Activated CD4-positive, alpha-beta T cell treated with anti-CD3 and anti-CD28 coated beads for 36 hours (primary cell): ENCODE measurements around the gene TMEM63A. TPM values are rescaled to one million over a fixed set of nuclear protein-coding genes. Genes with fewer than 3 reads are reported as not detected.

Source experiments
- ATAC-seq: fragments of 200-7000 bp; cut with Tn5 transposase; one replicate; pipeline ENCODE4 v1.10.0; 2021; ENCODE audit warnings: mild to moderate bottlenecking, moderate library complexity
- CTCF ChIA-PET: fragments of 350-600 bp; sonication (Branson Sonifier 250); formaldehyde crosslinking; loops from one replicate; lab custom pipeline; 2021; ENCODE audit warnings: antibody characterized with exemption; lab: Charles Lee
- POLR2A ChIA-PET: fragments of 350-600 bp; sonication (Branson Sonifier 250); formaldehyde crosslinking; loops from one replicate; lab custom pipeline; 2021; ENCODE audit warnings: antibody characterized with exemption, inconsistent platforms; lab: Charles Lee
- DNase-seq: peaks from one replicate; pipeline ENCODE4 v3.0.0-alpha.2; 2020
- H3K27ac Mint-ChIP-seq: one replicate; pipeline ENCODE4 v1.8.0; 2021; ENCODE audit warnings: mixed read lengths
- H3K27me3 Mint-ChIP-seq: one replicate; pipeline ENCODE4 v1.8.0; 2021; ENCODE audit warnings: mixed read lengths
- H3K36me3 Mint-ChIP-seq: one replicate; pipeline ENCODE4 v1.8.0; 2021; ENCODE audit warnings: low read depth, mixed read lengths
- H3K4me1 Mint-ChIP-seq: one replicate; pipeline ENCODE4 v1.8.0; 2021; ENCODE audit warnings: mixed read lengths
- H3K4me3 Mint-ChIP-seq: one replicate; pipeline ENCODE4 v1.8.0; 2021; ENCODE audit warnings: mild to moderate bottlenecking, moderate library complexity, mixed read lengths
- H3K9me3 Mint-ChIP-seq: one replicate; pipeline ENCODE4 v1.8.0; 2021; ENCODE audit warnings: low read depth, mixed read lengths
- intact Hi-C, 2 experiments: fragments of 100-400 bp; cut with DNase I in 1 of 2; cut with micrococcal nuclease in 1 of 2; formaldehyde crosslinking; loops; one replicate each; pipeline versions ENCODE4 v1.14.2 to v1.15.1; 2022 to 2024; cut with DNase I, micrococcal nuclease
- total RNA-seq, 2 experiments: library from RNA; stranded (reverse); gene quantifications; one replicate each; pipeline ENCODE4 v1.2.3, GENCODE V29; 2021

Gene TMEM63A
- total RNA-seq, 2 experiments from 2014 or later: 47.3 to 48.0 TPM

DNA sequence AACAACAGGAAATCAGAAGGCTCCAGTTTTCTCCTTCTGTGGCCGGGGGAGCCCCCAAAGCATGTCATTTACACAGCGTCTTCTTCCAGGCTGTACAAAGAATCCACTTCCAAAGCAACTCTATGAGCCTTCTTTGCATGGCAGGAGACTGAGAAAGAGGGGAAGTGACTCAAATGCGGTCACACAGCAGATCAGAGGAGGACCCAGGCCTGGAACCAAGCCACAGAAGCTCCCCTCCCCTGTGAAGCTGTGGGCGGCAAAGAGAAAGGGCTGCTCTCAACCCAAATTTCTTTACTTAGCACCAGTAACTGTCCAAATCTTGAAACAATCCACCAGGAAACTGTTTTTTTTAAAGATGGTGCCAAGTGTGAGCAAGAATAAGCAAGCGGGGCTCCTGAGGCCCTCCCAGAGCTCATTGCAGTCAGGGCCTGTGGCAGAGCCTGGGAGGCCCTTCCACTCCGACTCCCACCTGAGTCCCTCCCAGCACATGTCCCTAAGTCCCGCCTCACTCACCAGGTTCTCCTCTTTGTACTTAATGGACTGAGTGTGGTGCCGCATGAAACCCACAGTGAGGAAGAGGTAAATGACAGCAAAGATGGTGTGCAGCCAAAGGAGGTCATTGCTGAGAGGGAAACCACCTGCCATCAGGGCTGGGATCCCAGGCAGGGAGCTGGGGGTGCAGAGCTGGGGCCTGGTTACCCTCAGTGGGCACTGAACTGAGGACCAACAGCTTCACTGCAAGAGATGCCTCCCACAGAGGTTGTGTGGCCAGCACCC lies 15.9 kb downstream of the TMEM63A start:
- no peaks in the 10 kb centered on the region for H3K27me3 Mint-ChIP-seq
- peak; percentile 95 for ATAC-seq
- H3K36me3 Mint-ChIP-seq: peaks cover 48% of the 10 kb centered on the region
- intact Hi-C loops: loop anchor here (1.0 to 2.0 kb wide), 3 partner anchors 15 to 31 kb away; no protein-coding TSS in a partner anchor
- H3K9me3 Mint-ChIP-seq: no peaks in the 10 kb centered on the region
- H3K27ac Mint-ChIP-seq: peak overlapping the region; percentile 82
- peak; percentile 88 for DNase-seq
- H3K4me3 Mint-ChIP-seq: peak overlapping the region; percentile 28
- peaks cover 43% of the 10 kb centered on the region for H3K4me1 Mint-ChIP-seq
- ChIA-PET POLR2A (interaction anchor here (1.0 to 1.3 kb wide), 3 partner anchors 11 to 89 kb away, joined by 3 to 6 read pairs (median 5); partner anchors contain the start of genes SRP9 and TMEM63A), CTCF (interaction anchor here (0.7 to 1.5 kb wide), 6 partner anchors 15 to 94 kb away, joined by 3 to 7 read pairs (median 4); partner anchors contain the start of gene TMEM63A)

- peak overlapping the region; percentile 28 for H3K4me3 Mint-ChIP-seq
- POLR2A ChIA-PET: interaction anchor here (1.0 kb wide), 1 partner anchor 88 kb away, joined by 5 read pairs; the partner anchor contains the start of gene SRP9
- peak; percentile 35 for ATAC-seq
- peak overlapping the region; percentile 82 for H3K27ac Mint-ChIP-seq
- DNase-seq: no peak
- peaks cover 43% of the 10 kb centered on the region for H3K4me1 Mint-ChIP-seq
- intact Hi-C loops: no loop called here
- no peaks in the 10 kb centered on the region for H3K9me3 Mint-ChIP-seq
- CTCF ChIA-PET: interaction anchor here (1.0 to 1.5 kb wide), 2 partner anchors 16 to 17 kb away, joined by 5 to 7 read pairs; partner anchors contain the start of gene TMEM63A
- no peaks in the 10 kb centered on the region for H3K27me3 Mint-ChIP-seq
- H3K36me3 Mint-ChIP-seq: peaks cover 44% of the 10 kb centered on the region
Observed at GRCh38 chr1:225865514-225865913, 16.7 kb downstream of the TMEM63A start.

DNA sequence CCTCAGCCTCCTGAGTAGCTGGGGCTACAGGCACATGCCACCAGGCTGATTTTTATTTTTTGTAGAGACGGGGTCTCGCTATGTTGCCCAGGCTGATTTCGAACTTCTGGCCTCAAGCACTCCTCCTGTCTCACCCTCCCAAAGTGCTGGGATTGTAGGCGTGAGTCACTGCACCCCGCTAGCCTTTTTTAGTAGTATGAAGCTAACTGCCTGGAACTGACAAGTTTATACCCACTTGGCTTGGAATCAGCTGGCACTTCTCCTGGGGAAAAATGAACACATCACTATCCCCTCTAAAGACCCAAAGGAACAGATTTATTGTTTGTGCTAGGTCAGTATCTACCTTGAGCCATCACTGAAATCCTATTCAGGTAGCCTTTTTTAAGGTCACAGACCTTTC lies 19.0 kb downstream of the TMEM63A start:
- ChIA-PET CTCF (interaction anchor here (0.6 kb wide), 1 partner anchor 21 kb away, joined by 3 read pairs; no protein-coding TSS in a partner anchor), POLR2A (no interaction called here)
- no peak for DNase-seq
- ATAC-seq: no peak
- Mint-ChIP-seq H3K9me3 (no peaks in the 10 kb centered on the region), H3K27me3 (no peaks in the 10 kb centered on the region), H3K27ac (no peak overlapping the region), H3K36me3 (peaks cover 54% of the 10 kb centered on the region), H3K4me3 (no peak overlapping the region), H3K4me1 (peaks cover 42% of the 10 kb centered on the region)
- intact Hi-C loops: no loop called here

DNA sequence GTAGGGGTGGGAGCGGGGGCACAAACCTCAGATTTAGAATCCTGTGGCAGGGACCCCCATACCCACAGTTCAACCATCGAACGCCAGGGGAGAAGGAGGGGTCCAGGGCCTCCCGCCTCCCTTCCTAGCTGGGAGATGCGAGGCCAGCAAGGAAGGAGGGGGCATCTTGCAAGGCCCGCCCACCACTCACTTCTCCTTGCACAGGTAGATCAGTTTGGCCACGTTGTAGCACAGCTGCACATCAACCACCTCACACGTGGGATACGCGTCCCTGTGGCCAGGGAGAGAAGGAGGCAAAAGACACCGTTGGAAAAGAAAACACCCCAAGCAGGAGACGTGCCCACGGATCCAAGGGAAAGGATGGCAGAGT lies 19.6 kb downstream of the TMEM63A start:
- Mint-ChIP-seq H3K9me3 (no peaks in the 10 kb centered on the region), H3K4me3 (no peak overlapping the region), H3K27me3 (no peaks in the 10 kb centered on the region), H3K27ac (no peak overlapping the region), H3K36me3 (peaks cover 50% of the 10 kb centered on the region), H3K4me1 (peaks cover 37% of the 10 kb centered on the region)
- intact Hi-C loops: no loop called here
- ChIA-PET CTCF (interaction anchor here (0.6 kb wide), 1 partner anchor 20 kb away, joined by 3 read pairs; no protein-coding TSS in a partner anchor), POLR2A (no interaction called here)
- no peak for DNase-seq
- ATAC-seq: no peak

- CTCF ChIA-PET: interaction anchor here (0.9 kb wide), 1 partner anchor 76 kb away, joined by 3 read pairs; no protein-coding TSS in a partner anchor
- Mint-ChIP-seq H3K4me1 (peaks cover 32% of the 10 kb centered on the region), H3K27ac (no peak overlapping the region), H3K27me3 (no peaks in the 10 kb centered on the region), H3K9me3 (no peaks in the 10 kb centered on the region), H3K4me3 (no peak overlapping the region), H3K36me3 (peaks cover 46% of the 10 kb centered on the region)
- intact Hi-C loops: no loop called here
- DNase-seq (no peak), ATAC-seq (no peak)
- POLR2A ChIA-PET: interaction anchor here (0.7 kb wide), 1 partner anchor 108 kb away, joined by 3 read pairs; no protein-coding TSS in a partner anchor
Observed at GRCh38 chr1:225861834-225862580, 20.2 kb downstream of the TMEM63A start.

DNA sequence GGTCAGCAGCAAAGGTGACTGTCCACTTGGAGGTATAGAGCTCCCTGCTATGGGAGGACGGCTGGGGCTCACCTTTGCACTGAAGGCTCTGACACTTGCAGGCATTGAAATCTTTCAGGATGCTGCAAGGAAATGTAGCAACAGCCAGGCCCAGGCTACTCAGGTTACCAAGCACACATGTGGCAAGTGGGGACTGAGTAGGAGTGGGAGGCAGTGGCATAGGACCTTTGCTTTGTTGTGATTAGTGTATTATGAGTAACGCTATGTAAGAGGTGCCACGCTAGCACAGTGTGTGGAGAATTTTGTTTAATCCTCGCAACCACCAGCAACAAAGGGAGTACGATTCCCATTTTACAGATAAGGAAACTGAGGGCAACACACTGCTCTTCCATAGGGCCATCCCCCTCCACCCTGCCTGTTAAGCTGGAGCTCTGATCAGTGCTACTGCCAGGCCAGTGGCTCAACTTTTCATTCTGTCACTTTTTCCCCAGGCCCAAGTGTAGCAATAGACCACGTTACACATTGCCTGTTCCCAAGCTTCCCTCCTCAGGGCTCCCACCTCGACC lies 21.2 kb downstream of the TMEM63A start:
- DNase-seq (no peak), ATAC-seq (no peak)
- intact Hi-C loops: no loop called here
- Mint-ChIP-seq H3K4me1 (peaks cover 21% of the 10 kb centered on the region), H3K4me3 (no peak overlapping the region), H3K27ac (no peak overlapping the region), H3K36me3 (peaks cover 41% of the 10 kb centered on the region), H3K27me3 (no peaks in the 10 kb centered on the region), H3K9me3 (no peaks in the 10 kb centered on the region)
- ChIA-PET POLR2A (interaction anchor here (0.7 kb wide), 2 partner anchors 107 to 137 kb away, joined by 3 to 4 read pairs; no protein-coding TSS in a partner anchor), CTCF (interaction anchor here (0.6 kb wide), 1 partner anchor 61 kb away, joined by 3 read pairs; no protein-coding TSS in a partner anchor)

GRCh38 chr1:225860107-225860506 lies 22.1 kb downstream of the TMEM63A start:
- no peak for ATAC-seq
- Mint-ChIP-seq H3K9me3 (no peaks in the 10 kb centered on the region), H3K4me1 (peaks cover 17% of the 10 kb centered on the region), H3K27me3 (no peaks in the 10 kb centered on the region), H3K4me3 (no peak overlapping the region), H3K27ac (no peak overlapping the region), H3K36me3 (peaks cover 38% of the 10 kb centered on the region)
- POLR2A ChIA-PET: no interaction called here
- CTCF ChIA-PET: interaction anchor here (0.8 to 1.3 kb wide), 2 partner anchors 103 to 116 kb away, joined by 3 read pairs; no protein-coding TSS in a partner anchor
- intact Hi-C loops: no loop called here
- no peak for DNase-seq

- Mint-ChIP-seq H3K4me1 (peaks cover 9% of the 10 kb centered on the region), H3K27ac (no peak overlapping the region), H3K36me3 (peaks cover 41% of the 10 kb centered on the region), H3K4me3 (no peak overlapping the region), H3K27me3 (no peaks in the 10 kb centered on the region), H3K9me3 (no peaks in the 10 kb centered on the region)
- ChIA-PET CTCF (interaction anchor here (1.3 kb wide), 1 partner anchor 104 kb away, joined by 3 read pairs; no protein-coding TSS in a partner anchor), POLR2A (no interaction called here)
- intact Hi-C loops: no loop called here
- ATAC-seq: no peak
- no peak for DNase-seq
Observed at GRCh38 chr1:225859151-225859550, 23.0 kb downstream of the TMEM63A start.

DNA sequence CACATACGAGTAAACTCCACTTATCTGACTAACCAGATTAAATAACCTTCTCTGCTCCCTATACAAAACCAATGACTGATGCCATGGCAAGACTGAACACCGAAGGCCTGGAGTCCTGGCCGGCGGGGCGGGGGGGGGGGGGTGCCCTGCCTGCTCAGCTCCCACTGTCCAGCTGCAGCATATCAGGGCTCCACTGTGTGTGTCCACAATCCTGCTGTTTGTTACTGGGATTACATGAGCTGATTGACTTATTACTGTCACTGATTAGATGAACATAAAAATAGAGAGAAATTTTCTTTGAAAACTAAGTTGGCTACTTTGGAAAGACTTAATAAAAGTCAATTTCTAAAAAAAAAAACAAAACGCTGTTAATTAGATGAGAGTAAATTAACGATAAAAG lies 24.9 kb downstream of the TMEM63A start:
- no peaks in the 10 kb centered on the region for H3K9me3 Mint-ChIP-seq
- no peaks in the 10 kb centered on the region for H3K27me3 Mint-ChIP-seq
- CTCF ChIA-PET: interaction anchor here (0.7 to 1.0 kb wide), 2 partner anchors 13 to 127 kb away, joined by 3 read pairs; no protein-coding TSS in a partner anchor
- no peak for DNase-seq
- POLR2A ChIA-PET: interaction anchor here (0.6 to 1.2 kb wide), 2 partner anchors 25 to 251 kb away, joined by 3 read pairs; partner anchors contain the start of gene TMEM63A
- no peak for ATAC-seq
- no peak overlapping the region for H3K4me3 Mint-ChIP-seq
- intact Hi-C loops: no loop called here
- peaks cover 10% of the 10 kb centered on the region for H3K4me1 Mint-ChIP-seq
- no peak overlapping the region for H3K27ac Mint-ChIP-seq
- peaks cover 46% of the 10 kb centered on the region for H3K36me3 Mint-ChIP-seq

DNA sequence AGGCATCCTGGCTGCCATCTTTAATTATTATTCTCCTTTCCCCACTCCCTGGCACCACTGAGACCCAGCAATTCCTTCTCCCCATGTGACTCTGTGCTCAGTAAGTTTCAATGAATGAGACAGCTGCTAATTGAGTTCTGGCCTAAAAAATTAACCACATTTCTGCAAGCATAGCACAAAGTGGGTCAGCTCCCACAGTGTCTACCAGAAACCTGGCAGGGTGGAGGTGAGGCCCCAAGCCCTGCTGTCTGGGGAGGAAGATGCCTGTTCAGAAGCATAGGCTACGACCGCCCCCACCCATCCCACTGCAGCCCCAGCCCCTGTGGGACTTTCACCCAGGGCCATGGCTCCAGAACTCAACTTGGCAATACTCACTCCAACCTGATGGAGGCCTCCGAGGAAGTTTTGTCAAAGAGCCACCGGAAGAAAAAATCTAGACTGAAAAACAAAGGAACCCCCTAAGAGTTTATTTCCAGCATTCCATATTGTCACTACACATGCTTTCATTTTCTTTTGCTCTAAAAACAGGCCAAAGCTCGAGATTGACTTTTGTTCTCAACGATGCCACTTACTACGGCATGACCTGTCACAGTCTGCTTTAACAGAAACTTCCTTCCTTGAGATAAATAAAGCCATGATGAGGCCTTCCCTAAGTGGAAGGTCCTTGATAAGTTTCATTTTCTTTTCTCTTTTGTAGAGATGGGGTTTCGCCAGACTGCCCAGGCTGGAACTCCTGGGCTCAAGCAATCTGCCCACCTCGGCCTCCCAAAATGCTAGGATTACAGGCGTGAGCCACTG lies 26.5 kb downstream of the TMEM63A start:
- Mint-ChIP-seq H3K4me3 (no peak overlapping the region), H3K27ac (peak overlapping the region; percentile 71), H3K27me3 (no peaks in the 10 kb centered on the region), H3K36me3 (peaks cover 43% of the 10 kb centered on the region), H3K9me3 (no peaks in the 10 kb centered on the region), H3K4me1 (peaks cover 21% of the 10 kb centered on the region)
- ATAC-seq (no peak), DNase-seq (no peak)
- ChIA-PET POLR2A (interaction anchor here (0.8 to 1.2 kb wide), 2 partner anchors 11 to 26 kb away, joined by 3 read pairs; partner anchors contain the start of gene TMEM63A), CTCF (interaction anchor here (0.6 to 1.2 kb wide), 4 partner anchors 56 to 467 kb away, joined by 3 to 4 read pairs (median 3); no protein-coding TSS in a partner anchor)
- intact Hi-C loops: no loop called here
